ENCODE data around the gene SH3GL1. TPM values are rescaled to one million over a fixed set of nuclear protein-coding genes. Genes with fewer than 3 reads are reported as not detected.

Gene SH3GL1
- total and polyA plus RNA-seq, 9 of the 15 experiments (the other 6 are each of a cell fraction or from before 2014, with no cell fraction given): 1.7 to 75.3 (median 25.7) TPM

DNA sequence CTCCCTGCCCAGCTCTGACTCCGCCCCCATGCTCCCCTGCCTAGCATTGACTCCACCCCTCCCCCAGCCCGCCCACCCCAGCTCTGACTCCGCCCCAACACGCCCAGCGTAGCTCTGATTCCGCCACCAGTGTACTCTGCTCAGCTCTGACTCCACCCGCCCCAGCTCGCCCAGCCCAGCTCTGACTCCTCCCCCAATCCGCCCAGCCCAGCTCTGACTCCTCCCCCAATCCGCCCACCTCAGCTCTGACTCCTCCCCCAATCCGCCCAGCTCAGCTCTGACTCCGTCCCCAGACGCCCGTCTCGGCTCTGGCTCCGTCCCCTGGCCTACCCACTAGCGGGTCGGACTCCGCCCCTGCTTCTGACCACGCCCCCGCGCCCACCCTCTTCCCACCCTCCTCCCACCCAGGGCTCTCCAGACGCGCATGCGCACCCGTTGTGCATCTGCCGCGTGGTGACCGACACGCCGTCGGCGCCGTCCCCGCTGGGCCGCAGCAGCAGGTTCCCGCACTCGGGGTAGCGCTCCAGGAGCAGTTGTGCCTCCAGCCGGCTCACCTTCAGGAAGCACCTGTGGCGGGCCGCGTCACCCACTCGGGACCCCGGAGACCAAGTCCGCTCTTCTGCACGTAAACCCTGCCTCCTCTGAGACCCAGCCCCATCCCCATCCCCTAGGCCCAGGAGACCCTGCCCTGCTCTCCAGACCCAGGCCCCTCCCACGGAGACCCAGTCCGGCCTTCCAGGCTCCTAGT lies 71.9 kb downstream of the SH3GL1 start (continued):
- TF ChIP-seq RBM34 (IDR thresholded peaks at IDR 0.05; ENCODE audit: borderline replicate concordance, insufficient read depth, low read length): no peak
- TF ChIP-seq EP400 (IDR thresholded peaks at IDR 0.05): peak; percentile 95
- peak; percentile 33; the same call in 1 of the 2 replicates for TF ChIP-seq SAFB (IDR thresholded peaks at IDR 0.05; ENCODE audit: borderline replicate concordance, low read depth, low read length)
- TF ChIP-seq KLF16 (IDR thresholded peaks at IDR 0.05): peak; percentile 60
- peak; percentile 65; the same call in 1 of the 2 replicates for TF ChIP-seq NR2C2 (CRISPR knock-in tag; IDR thresholded peaks at IDR 0.05)
- TF ChIP-seq NR2C2 (tag; IDR thresholded peaks at IDR 0.05): no peak
- TF ChIP-seq POLR2A (conservative IDR thresholded peaks at IDR 0.05): peak; percentile 93
- TF ChIP-seq, protein P1, sequence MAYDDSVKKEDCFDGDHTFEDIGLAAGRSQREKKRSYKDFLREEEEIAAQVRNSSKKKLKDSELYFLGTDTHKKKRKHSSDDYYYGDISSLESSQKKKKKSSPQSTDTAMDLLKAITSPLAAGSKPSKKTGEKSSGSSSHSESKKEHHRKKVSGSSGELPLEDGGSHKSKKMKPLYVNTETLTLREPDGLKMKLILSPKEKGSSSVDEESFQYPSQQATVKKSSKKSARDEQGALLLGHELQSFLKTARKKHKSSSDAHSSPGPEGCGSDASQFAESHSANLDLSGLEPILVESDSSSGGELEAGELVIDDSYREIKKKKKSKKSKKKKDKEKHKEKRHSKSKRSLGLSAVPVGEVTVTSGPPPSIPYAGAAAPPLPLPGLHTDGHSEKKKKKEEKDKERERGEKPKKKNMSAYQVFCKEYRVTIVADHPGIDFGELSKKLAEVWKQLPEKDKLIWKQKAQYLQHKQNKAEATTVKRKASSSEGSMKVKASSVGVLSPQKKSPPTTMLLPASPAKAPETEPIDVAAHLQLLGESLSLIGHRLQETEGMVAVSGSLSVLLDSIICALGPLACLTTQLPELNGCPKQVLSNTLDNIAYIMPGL (CRISPR knock-in tag; IDR thresholded peaks at IDR 0.05): 0 out of 2 replicates have a peak, but pooled peaks have one; percentile 62
- peak; percentile 81 for TF ChIP-seq CHD2 (IDR thresholded peaks at IDR 0.05; ENCODE audit: low read depth, low read length)
- peak; percentile 17; the same call in 1 of the 2 replicates for TF ChIP-seq JUND (IDR thresholded peaks at IDR 0.05; ENCODE audit: borderline replicate concordance, low read depth, low read length)
- no peak for TF ChIP-seq JUND (tag; IDR thresholded peaks at IDR 0.05; ENCODE audit: borderline replicate concordance, low read depth, low read length)

Measured in K562 (cell line).